ENCODE data around the gene SPI1. TPM values are rescaled to one million over a fixed set of nuclear protein-coding genes. Genes with fewer than 3 reads are reported as not detected.

Gene SPI1
- total RNA-seq, 1 experiment from 2014 or later = not detected

- peaks cover 2% of the 10 kb centered on the region for H4K20me1 ChIP-seq (ENCODE audit: control insufficient read depth, insufficient read depth, insufficient read length)
- H4K5ac ChIP-seq (ENCODE audit: insufficient read length, low read depth, low read length) = no peak overlapping the region
- no peak overlapping the region for H3T11ph ChIP-seq (ENCODE audit: low read length)
- H3K14ac ChIP-seq (ENCODE audit: insufficient read depth, low read length) = no peak overlapping the region
- H3K23me2 ChIP-seq (ENCODE audit: insufficient read length, low read depth, low read length, poor library complexity, severe bottlenecking) = no peaks in the 10 kb centered on the region
- Mint-ChIP-seq H3K27me3 (ENCODE audit: low read depth) (no peaks in the 10 kb centered on the region), H3K4me3 (peak overlapping the region; percentile 62 to 74), H3K36me3 (ENCODE audit: insufficient read depth in 1 of 3, low read depth in 3 of 3) (no peaks in the 10 kb centered on the region), H3K27ac (no peak overlapping the region), H3K9me3 (no peaks in the 10 kb centered on the region), H3K4me1 (peaks cover 11 to 15% of the 10 kb centered on the region in 2 experiments)
- H3K23ac ChIP-seq (ENCODE audit: insufficient read length, low read depth, low read length) = no peak overlapping the region
- no peak overlapping the region for H3K56ac ChIP-seq (ENCODE audit: insufficient read length, low read depth, low read length)
- H3K79me2 ChIP-seq (ENCODE audit: insufficient read depth, low read length) = no peaks in the 10 kb centered on the region
- H2AK5ac ChIP-seq (ENCODE audit: insufficient read length, low read length) = no peak overlapping the region
- no peak overlapping the region for H2BK15ac ChIP-seq (ENCODE audit: low read depth, low read length)
- H2BK5ac ChIP-seq (ENCODE audit: insufficient read length, low read length) = no peak overlapping the region
- H3K79me1 ChIP-seq (ENCODE audit: insufficient read depth, low read depth, low read length, poor library complexity, severe bottlenecking) = no peaks in the 10 kb centered on the region
- H2BK120ac ChIP-seq (ENCODE audit: low read depth, low read length, poor library complexity, severe bottlenecking) = no peak overlapping the region
- H2AFZ ChIP-seq (ENCODE audit: low read length) = no peak overlapping the region
- DNase-seq = no peak
- no peak overlapping the region for H2BK20ac ChIP-seq (ENCODE audit: low read depth, low read length, poor library complexity, severe bottlenecking)
- no peak overlapping the region for H3K9ac ChIP-seq (ENCODE audit: extremely low read depth, insufficient read length, low read length)
- H3K27me3 ChIP-seq (ENCODE audit: insufficient read depth, low read length) = no peaks in the 10 kb centered on the region
- H4K8ac ChIP-seq (replicated peaks; ENCODE audit: insufficient read length, low read depth, low read length) = no peak overlapping the region
- no peaks in the 10 kb centered on the region for H3K9me3 ChIP-seq (ENCODE audit: control insufficient read depth, low read depth, low read length)
- TF ChIP-seq CTCF (conservative IDR thresholded peaks at IDR 0.05) = no peak
- no peak overlapping the region for H3K4ac ChIP-seq (ENCODE audit: low read depth, low read length)
- no peak overlapping the region for H3K18ac ChIP-seq (ENCODE audit: insufficient read length, low read depth, low read length)
- no peak overlapping the region for H4K91ac ChIP-seq (ENCODE audit: insufficient read length, low read depth, low read length)
- H3K27ac ChIP-seq (ENCODE audit: insufficient read length, low read depth, low read length) = no peak overlapping the region
- peak overlapping the region; percentile 21 for H3K4me2 ChIP-seq (ENCODE audit: insufficient read depth, insufficient read length, low read length)
- WGBS (ENCODE audit: extremely low coverage, insufficient read length, low lambda C conversion rate) = no CpG with 5 or more reads among the region's 15 CpGs
- H2BK12ac ChIP-seq (ENCODE audit: insufficient read length, low read depth, low read length) = no peak overlapping the region
- no peaks in the 10 kb centered on the region for H3K4me1 ChIP-seq (ENCODE audit: insufficient read depth, low read length)
Observed at GRCh38 chr11:47353978-47354774, 24.2 kb downstream of the SPI1 start.
